SK-N-SH (cell line): Measurements from ENCODE around the gene PRKCA. TPM values are rescaled to one million over a fixed set of nuclear protein-coding genes. Genes with fewer than 3 reads are reported as not detected.

Experiments used
- CTCF ChIA-PET: fragments of 300-600, 350-600 bp; formaldehyde crosslinking; extraction: SDS; loops from one replicate; lab custom pipeline; 2021; lab: Yijun Ruan, JAX
- POLR2A ChIA-PET: fragments of 350-600 bp; sonication (Branson Sonifier 250); formaldehyde crosslinking; extraction: SDS; loops from one replicate; lab custom pipeline; 2020; ENCODE audit warnings: antibody characterized with exemption, inconsistent platforms; lab: Yijun Ruan, JAX
- DNase-seq: peaks from one replicate; pipeline ENCODE4 v3.0.0; 2012
- H2AFZ ChIP-seq: fragments of 200-600 bp; sonication (generic); 2 replicates; pipeline ENCODE4 v1.8.1; 2016; ENCODE audit warnings: antibody characterized with exemption, mild to moderate bottlenecking, low read depth
- H3F3A ChIP-seq: fragments of 200-600 bp; sonication (generic); replicated peaks from 2 replicates; pipeline ENCODE3; 2016; ENCODE audit warnings: antibody characterized with exemption, mild to moderate bottlenecking; ENCODE audit not compliant: insufficient read depth
- H3K27ac ChIP-seq, 2 experiments: fragments of 200-500 bp in 1 of 2; fragments of 200-600 bp in 1 of 2; sonication (Bioruptor generic) in 1 of 2; sonication (generic), shearing (Covaris generic) in 1 of 2; 2 replicates each; pipeline versions ENCODE4 v1.5.1 to v1.6.1; 2014 to 2016; ENCODE audit warnings: low read depth in 2 of 2, inconsistent platforms in 1 of 2, low read length in 1 of 2, mild to moderate bottlenecking in 1 of 2, mixed read lengths in 1 of 2
- H3K27me3 ChIP-seq: fragments of 200-600 bp; sonication (generic), shearing (Covaris generic); 2 replicates; pipeline ENCODE4 v1.6.1; 2016; ENCODE audit warnings: mixed run types; ENCODE audit not compliant: insufficient read depth
- H3K36me3 ChIP-seq, 2 experiments: fragments of 200-500 bp in 1 of 2; fragments of 200-600 bp in 1 of 2; sonication (Bioruptor generic) in 1 of 2; sonication (generic) in 1 of 2; replicated peaks in 1 of 2; 2 replicates each; pipeline versions ENCODE3 to v1.5.1; 2014 to 2016; ENCODE audit warnings: low read length in 1 of 2, mild to moderate bottlenecking in 1 of 2; ENCODE audit not compliant: insufficient read depth in 2 of 2, control insufficient read depth in 1 of 2
- H3K4me1 ChIP-seq, 2 experiments: fragments of 200-500 bp in 1 of 2; fragments of 200-600 bp in 1 of 2; sonication (Bioruptor generic) in 1 of 2; sonication (generic), shearing (Covaris generic) in 1 of 2; 2 replicates each; pipeline versions ENCODE4 v1.5.1 to v1.6.1; 2014 to 2016; ENCODE audit warnings: low read depth in 1 of 2, low read length in 1 of 2, mixed run types in 1 of 2; ENCODE audit not compliant: insufficient read depth in 2 of 2, control insufficient read depth in 1 of 2
- H3K4me2 ChIP-seq: fragments of 200-600 bp; sonication (generic), shearing (Covaris generic); 2 replicates; pipeline ENCODE4 v1.6.1; 2017; ENCODE audit warnings: mixed run types
- H3K4me3 ChIP-seq, 2 experiments: fragments of 200-500 bp in 1 of 2; fragments of 200-600 bp in 1 of 2; sonication (Bioruptor generic) in 1 of 2; sonication (generic), shearing (Covaris generic) in 1 of 2; 2 replicates each; pipeline versions ENCODE4 v1.5.1 to v1.8.1; 2014 to 2016; ENCODE audit warnings: low read depth in 2 of 2, inconsistent platforms in 1 of 2, low read length in 1 of 2, mild to moderate bottlenecking in 1 of 2, mixed read lengths in 1 of 2, moderate library complexity in 1 of 2
- H3K79me2 ChIP-seq: fragments of 200-600 bp; sonication (generic); 2 replicates; pipeline ENCODE4 v1.8.1; 2017; ENCODE audit warnings: mild to moderate bottlenecking; ENCODE audit not compliant: insufficient read depth
- H3K9ac ChIP-seq: fragments of 200-600 bp; sonication (generic); 2 replicates; pipeline ENCODE4 v1.6.1; 2017; ENCODE audit warnings: mixed run types
- H3K9me2 ChIP-seq: fragments of 200-600 bp; sonication (generic); 2 replicates; pipeline ENCODE4 v1.6.1; 2017; ENCODE audit warnings: mixed run types
- H3K9me3 ChIP-seq: fragments of 200-600 bp; sonication (generic); 2 replicates; pipeline ENCODE4 v1.6.1; 2017; ENCODE audit warnings: mixed run types, mild to moderate bottlenecking, moderate library complexity
- H4K20me1 ChIP-seq: fragments of 200-600 bp; sonication (generic); 2 replicates; pipeline ENCODE4 v1.6.1; 2017; ENCODE audit warnings: mild to moderate bottlenecking, mixed run types; ENCODE audit not compliant: insufficient read depth
- CTCF ChIP-seq: fragments of 200-600 bp; sonication (generic); IDR thresholded peaks from 2 replicates; pipeline ENCODE4 v1.6.1; 2017; ENCODE audit warnings: antibody characterized with exemption, mild to moderate bottlenecking, moderate library complexity
- EP300 ChIP-seq, 2 experiments: IDR thresholded peaks; 2 replicates each; pipeline versions ENCODE4 v1.4.0 to v1.6.1; 2012; ENCODE audit warnings: borderline replicate concordance in 1 of 2, low read depth in 1 of 2, low read length in 1 of 2
- EZH2phosphoT487 ChIP-seq: fragments of 200-600 bp; sonication (generic); IDR thresholded peaks from 2 replicates; pipeline ENCODE4 v1.6.1; 2017; ENCODE audit warnings: low read depth, mixed run types, mild to moderate bottlenecking, antibody characterized with exemption, moderate library complexity, borderline replicate concordance
- FOSL2 ChIP-seq: IDR thresholded peaks from 2 replicates; pipeline ENCODE4 v1.4.0; 2012; ENCODE audit warnings: low read depth, mild to moderate bottlenecking, moderate library complexity, borderline replicate concordance
- FOXJ3 ChIP-seq: sonication (generic); formaldehyde crosslinking; IDR thresholded peaks from 2 replicates; pipeline ENCODE4 v1.5.1; 2020; ENCODE audit warnings: mild to moderate bottlenecking, missing genetic modification reagents
- FOXM1 ChIP-seq: IDR thresholded peaks from 2 replicates; pipeline ENCODE4 v1.4.0; 2012; ENCODE audit warnings: low read depth, mild to moderate bottlenecking
- IRF3 ChIP-seq: fragments of 150-350 bp; IDR thresholded peaks from 2 replicates; pipeline ENCODE4 v1.6.1; 2016; ENCODE audit warnings: mild to moderate bottlenecking, low read depth, low read length
- JUND ChIP-seq: IDR thresholded peaks from 2 replicates; pipeline ENCODE4 v1.4.0; 2012
- MAX ChIP-seq: IDR thresholded peaks from 2 replicates; pipeline ENCODE4 v1.4.0; 2012; ENCODE audit warnings: low read depth
- MEF2A ChIP-seq: IDR thresholded peaks from 2 replicates; pipeline ENCODE4 v1.4.0; 2012; ENCODE audit warnings: low read depth, borderline replicate concordance
- MXI1 ChIP-seq: IDR thresholded peaks from 2 replicates; pipeline ENCODE4 v1.6.1; 2012; ENCODE audit warnings: mild to moderate bottlenecking, low read depth, low read length, improper control_type of control experiment
- NFIC ChIP-seq: IDR thresholded peaks from 2 replicates; pipeline ENCODE4 v1.4.0; 2012; ENCODE audit warnings: borderline replicate concordance
- POLR2AphosphoS5 ChIP-seq: IDR thresholded peaks from 2 replicates; pipeline ENCODE4 v1.6.1; 2012; ENCODE audit warnings: low read depth, low read length
- RAD21 ChIP-seq: IDR thresholded peaks from 2 replicates; pipeline ENCODE4 v1.6.1; 2012; ENCODE audit warnings: mild to moderate bottlenecking, low read length
- RCOR1 ChIP-seq: fragments of 150-350 bp; IDR thresholded peaks from 2 replicates; pipeline ENCODE4 v1.6.1; 2017; ENCODE audit warnings: antibody characterized with exemption, low read length
- RFX5 ChIP-seq: IDR thresholded peaks from 2 replicates; pipeline ENCODE4 v1.6.1; 2012; ENCODE audit warnings: mild to moderate bottlenecking, improper control_type of control experiment, low read length
- RXRA ChIP-seq: IDR thresholded peaks from 2 replicates; pipeline ENCODE4 v1.4.0; 2012; ENCODE audit warnings: low read depth, mild to moderate bottlenecking, borderline replicate concordance
- SIN3A ChIP-seq: IDR thresholded peaks from 2 replicates; pipeline ENCODE4 v1.6.1; 2012; ENCODE audit warnings: low read depth, mild to moderate bottlenecking, low read length, moderate library complexity, borderline replicate concordance
- SMC3 ChIP-seq: IDR thresholded peaks from 2 replicates; pipeline ENCODE4 v1.6.1; 2012; ENCODE audit warnings: low read depth, low read length, improper control_type of control experiment
- TCF12 ChIP-seq: IDR thresholded peaks from 2 replicates; pipeline ENCODE4 v1.4.0; 2012
- TEAD4 ChIP-seq: IDR thresholded peaks from 2 replicates; pipeline ENCODE4 v1.4.0; 2012; ENCODE audit warnings: mild to moderate bottlenecking, borderline replicate concordance; ENCODE audit not compliant: insufficient read depth
- ZBTB33 ChIP-seq: IDR thresholded peaks from 2 replicates; pipeline ENCODE4 v1.4.0; 2012; ENCODE audit warnings: low read depth, borderline replicate concordance
- WGBS: methylation state at CpG from one replicate; pipeline ENCODE4 v1.1.6; 2017; ENCODE audit warnings: low lambda C conversion rate; 5-methylcytosine and 5-hydroxymethylcytosine counted together
- polyA plus RNA-seq, 3 experiments: library from polyadenylated mRNA; depleted of rRNA; stranded (reverse); fragments of >200 nt; gene quantifications; 2 replicates each; pipeline ENCODE4 v1.2.3, GENCODE V29; 2012

PRKCA gene
- polyA plus RNA-seq, 1 of the 3 experiments (the other 2 are of a cell fraction), result 108 TPM

- peaks cover 0 to 4% of the 10 kb centered on the region in 2 experiments for H3K36me3 ChIP-seq
- peaks cover 3 to 10% of the 10 kb centered on the region in 2 experiments; a peak in 3 of 4 replicates for H3K4me1 ChIP-seq
- H3F3A ChIP-seq, result peaks cover 27% of the 10 kb centered on the region
- TF ChIP-seq TCF12, result peak; percentile 73
- TF ChIP-seq MEF2A, result peak; percentile 69
- TF ChIP-seq MAX, result peak; percentile 82
- peak; percentile 88 for TF ChIP-seq NFIC
- peak; percentile 82 for TF ChIP-seq FOSL2
- no peak for TF ChIP-seq RFX5
- TF ChIP-seq POLR2AphosphoS5, result 0 out of 2 replicates have a peak, but pooled peaks have one; percentile 41
- TF ChIP-seq EP300 (IDR thresholded peaks at IDR 0.05; ENCODE audit: borderline replicate concordance in 1 of 2, low read depth in 1 of 2, low read length in 1 of 2), result 0 out of 4 replicates have a peak, but pooled peaks of 1 of the 2 experiments have one; percentile 43
- TF ChIP-seq TEAD4, result peak; percentile 51; the same call in 1 of the 2 replicates
- no peak for TF ChIP-seq RCOR1
- TF ChIP-seq, all 33 proteins: peak for 8
- H3K9me2 ChIP-seq, result no peaks in the 10 kb centered on the region
- ChIA-PET POLR2A (no interaction called here), CTCF (interaction anchor here (1.5 to 1.8 kb wide), 2 partner anchors 356 to 405 kb away, joined by 3 to 4 read pairs; no protein-coding TSS in a partner anchor)
- no peak for DNase-seq
- no peak overlapping the region for H2AFZ ChIP-seq
- WGBS, result 47% methylated on average over 8 of the region's 8 CpGs
- H3K4me2 ChIP-seq, result no peak overlapping the region
- no peaks in the 10 kb centered on the region for H4K20me1 ChIP-seq
- H3K9ac ChIP-seq, result no peak overlapping the region
- H3K79me2 ChIP-seq, result no peaks in the 10 kb centered on the region
- no peak overlapping the region for H3K4me3 ChIP-seq
- H3K27me3 ChIP-seq, result no peaks in the 10 kb centered on the region
- no peaks in the 10 kb centered on the region; the same call in 1 of the 2 replicates for H3K9me3 ChIP-seq
- peak overlapping the region in 1 of 2 experiments; percentile 52; a peak in 2 of 4 replicates for H3K27ac ChIP-seq
Observed at GRCh38 chr17:66268247-66268927, 34.0 kb upstream of the PRKCA start.

GRCh38 chr17:66270106-66270505 is 32.3 kb upstream of the PRKCA start:
- POLR2A ChIA-PET, result no interaction called here
- Histone ChIP-seq H3K9me2 (no peaks in the 10 kb centered on the region), H3K36me3 (no peaks in the 10 kb centered on the region), H3K79me2 (peaks cover 6% of the 10 kb centered on the region; the same call in 1 of the 2 replicates), H3K4me2 (no peak overlapping the region), H3K27ac (no peak overlapping the region), H3F3A (peaks cover 43% of the 10 kb centered on the region), H3K27me3 (no peaks in the 10 kb centered on the region), H3K9me3 (no peaks in the 10 kb centered on the region), H3K4me1 (peaks cover 3 to 23% of the 10 kb centered on the region in 2 experiments; a peak in 3 of 4 replicates), H3K9ac (no peak overlapping the region), H2AFZ (no peak overlapping the region), H3K4me3 (no peak overlapping the region), H4K20me1 (no peaks in the 10 kb centered on the region)
- CTCF ChIA-PET, result no interaction called here
- 66% methylated on average over 2 of the region's 2 CpGs for WGBS
- no peak for DNase-seq
- no peak for TF ChIP-seq JUND
- no peak for TF ChIP-seq SIN3A
- TF ChIP-seq FOSL2, result no peak
- TF ChIP-seq TEAD4, result no peak
- no peak for TF ChIP-seq ZBTB33
- no peak for TF ChIP-seq MEF2A
- TF ChIP-seq RCOR1, result no peak
- no peak for TF ChIP-seq EZH2phosphoT487
- TF ChIP-seq RXRA, result no peak
- TF ChIP-seq FOXJ3 (CRISPR knock-in tag), result no peak
- TF ChIP-seq POLR2AphosphoS5, result no peak
- no peak for TF ChIP-seq CTCF
- TF ChIP-seq FOXM1, result no peak
- no peak for TF ChIP-seq SMC3
- no peak for TF ChIP-seq MXI1
- no peak for TF ChIP-seq IRF3
- no peak for TF ChIP-seq RAD21
